ACHN (cell line): ENCODE data around the gene LRRN1.

Experiments
- DNase-seq: peaks from one replicate; pipeline ENCODE4 v3.0.0-alpha.2; 2015
- in situ Hi-C: cut with HindIII; loops from 2 replicates; pipeline ENCODE4 v1.10.0; 2017; ENCODE audit warnings: low sequenced_read_pairs, low pct_ligation_motif_present, low pct_unique_long_range_greater_than_20kb

LRRN1 gene

GRCh38 chr3:3799173-3800079 is at the start of gene LRRN1:
TSS of gene LRRN1 (plus strand) at chr3:3799431. CDS start at chr3:3844642, 45,211 bp downstream.
- in situ Hi-C loops, result no loop called here

DNA sequence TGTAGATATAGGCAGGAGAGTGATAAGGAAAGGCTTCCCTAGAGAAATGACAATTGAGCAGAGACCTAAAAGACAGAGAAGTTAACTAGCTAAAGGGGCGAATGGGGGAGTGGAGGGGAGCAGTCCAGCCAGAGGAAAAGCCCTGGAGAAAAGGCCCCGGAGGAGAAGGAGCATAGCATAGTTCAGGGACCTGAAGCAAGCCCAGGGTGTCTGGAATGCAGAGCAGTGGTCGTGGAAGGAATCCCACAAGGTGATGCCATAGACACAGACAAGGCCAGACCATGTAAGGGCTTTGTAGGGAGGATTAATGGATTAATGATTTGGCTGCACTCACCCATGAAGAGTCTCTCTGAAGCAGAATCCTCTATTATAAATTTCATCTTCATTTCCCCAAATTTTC is 45.8 kb upstream of the LRRN1 start:
- no peak for DNase-seq
- in situ Hi-C loops, result no loop called here

More at GRCh38 chr3:3799173-3800079, at the start of gene LRRN1:
- DNase-seq, result peak; percentile 2

- no peak for DNase-seq
- in situ Hi-C loops, result no loop called here
These were observed 33.6 kb upstream of the LRRN1 start for GRCh38 chr3:3765661-3766060.

- in situ Hi-C loops, result no loop called here
- DNase-seq, result no peak
These were observed 33.1 kb upstream of the LRRN1 start for GRCh38 chr3:3766140-3766539.

- no peak for DNase-seq
- in situ Hi-C loops, result no loop called here
These were observed 28.1 kb upstream of the LRRN1 start for GRCh38 chr3:3771094-3771493.

- in situ Hi-C loops, result no loop called here
- DNase-seq, result no peak
These were observed 27.7 kb upstream of the LRRN1 start for GRCh38 chr3:3771567-3771966.

DNA sequence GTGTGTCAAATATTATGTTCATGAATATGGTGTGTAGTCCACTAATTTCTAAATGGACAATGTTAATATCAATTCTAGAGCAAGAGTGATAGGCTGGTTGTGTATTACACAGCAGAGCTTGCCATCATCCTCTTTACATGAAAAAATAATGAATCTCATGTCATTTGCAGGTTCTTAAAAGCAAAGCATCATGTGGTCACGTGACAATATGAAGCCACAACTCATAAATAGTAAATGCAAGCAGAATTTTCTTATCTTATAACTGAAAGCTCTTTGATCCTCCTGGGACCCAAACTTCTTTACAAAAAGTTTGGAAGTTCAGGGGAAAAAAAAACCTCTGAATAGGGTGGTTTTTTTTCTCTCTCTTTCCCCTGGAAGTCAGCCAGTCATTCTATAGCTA is 26.9 kb upstream of the LRRN1 start:
- in situ Hi-C loops, result no loop called here
- DNase-seq, result no peak

- in situ Hi-C loops, result no loop called here
- no peak for DNase-seq
These were observed 26.3 kb upstream of the LRRN1 start for GRCh38 chr3:3772920-3773319.

DNA sequence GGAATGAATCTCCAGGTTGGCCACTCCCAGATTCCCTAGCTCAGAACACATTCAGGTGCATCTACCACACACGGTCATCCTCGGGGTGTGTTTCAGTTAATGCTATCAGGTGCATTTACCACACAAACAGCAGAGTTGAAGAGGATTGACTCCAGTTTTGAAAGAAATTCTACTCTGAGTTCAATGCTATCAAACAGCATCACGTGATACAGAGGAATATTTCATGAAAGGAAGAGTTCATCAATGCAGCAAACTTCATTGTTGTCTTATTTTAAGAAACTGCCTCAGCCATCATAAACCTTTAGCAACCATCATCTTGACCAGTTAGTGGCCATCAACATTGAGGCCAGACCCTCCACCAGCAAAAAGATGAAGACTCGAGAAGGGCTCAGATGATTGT is 22.6 kb upstream of the LRRN1 start:
- in situ Hi-C loops, result no loop called here
- DNase-seq, result no peak

- DNase-seq, result no peak
- in situ Hi-C loops, result no loop called here
These were observed 21.0 kb upstream of the LRRN1 start for GRCh38 chr3:3778216-3778615.

- in situ Hi-C loops, result no loop called here
- DNase-seq, result no peak
These were observed 20.5 kb upstream of the LRRN1 start for GRCh38 chr3:3778641-3779270.

DNA sequence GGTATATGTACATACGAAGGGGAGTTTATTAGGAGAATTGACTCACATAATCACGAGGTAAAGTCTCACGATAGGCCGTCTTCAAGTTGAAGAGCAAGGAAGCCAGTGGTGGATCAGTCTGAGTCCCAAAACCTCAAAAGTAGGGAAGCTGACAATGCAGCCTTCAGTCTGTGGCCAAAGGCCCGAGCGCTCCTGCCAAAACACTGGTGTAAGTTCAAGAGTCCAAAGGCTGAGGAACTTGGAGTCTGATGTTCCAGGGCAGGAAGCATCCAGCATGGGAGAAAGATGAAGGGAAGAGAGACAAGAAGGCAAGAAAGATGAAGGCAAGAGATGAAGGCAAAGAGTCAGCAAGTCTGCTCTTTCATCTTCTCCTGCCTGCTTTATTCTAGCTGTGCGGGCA is 16.8 kb upstream of the LRRN1 start:
- in situ Hi-C loops, result no loop called here
- no peak for DNase-seq

GRCh38 chr3:3783210-3783609 is 16.0 kb upstream of the LRRN1 start:
- no peak for DNase-seq
- in situ Hi-C loops, result no loop called here

GRCh38 chr3:3783696-3784095 is 15.5 kb upstream of the LRRN1 start:
- in situ Hi-C loops, result no loop called here
- DNase-seq, result no peak

DNA sequence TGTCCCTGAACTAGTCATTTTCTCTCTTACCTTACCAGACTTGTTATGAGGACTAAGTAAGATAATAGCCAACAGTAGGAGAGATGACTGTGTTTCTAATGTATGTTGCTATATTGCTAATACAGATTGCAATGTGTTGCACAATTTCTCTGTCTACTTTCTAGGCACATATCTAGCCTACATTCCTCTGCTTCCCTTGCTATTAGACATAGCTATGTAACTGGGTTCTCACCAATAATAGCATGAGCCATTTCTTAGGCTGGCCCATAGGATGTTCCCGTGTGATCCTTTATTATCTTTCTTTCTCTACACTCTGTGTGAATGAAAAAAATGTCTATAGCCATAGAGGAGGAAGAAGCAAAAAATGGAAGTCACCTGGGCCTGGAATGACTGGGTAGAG is 6.8 kb upstream of the LRRN1 start:
- in situ Hi-C loops, result no loop called here
- DNase-seq, result no peak

DNA sequence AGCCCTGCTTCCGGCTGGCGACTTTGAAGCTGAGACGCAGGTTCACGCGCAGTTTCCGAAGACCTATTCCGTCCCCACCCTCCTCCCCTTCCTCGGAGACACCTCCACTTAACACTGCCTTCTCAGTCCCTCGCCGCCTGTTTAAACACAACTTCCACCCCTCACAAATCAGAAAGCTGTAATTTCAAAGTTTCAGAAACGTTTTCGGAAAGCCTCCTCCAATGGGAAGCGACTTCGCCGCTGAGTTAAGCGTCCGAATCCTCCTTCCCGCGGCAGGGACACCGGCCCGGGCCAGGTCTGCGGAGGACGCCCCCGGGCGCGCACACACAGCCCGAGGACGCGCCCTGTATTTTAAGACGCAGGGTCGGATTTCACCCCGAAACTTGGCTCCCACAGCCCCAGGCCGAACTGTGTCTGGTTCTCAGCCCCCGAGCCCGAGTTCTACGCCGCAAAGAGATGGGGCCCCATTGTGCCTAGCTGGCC is 559 bp upstream of the LRRN1 start:
- no peak for DNase-seq
- in situ Hi-C loops, result no loop called here

DNA sequence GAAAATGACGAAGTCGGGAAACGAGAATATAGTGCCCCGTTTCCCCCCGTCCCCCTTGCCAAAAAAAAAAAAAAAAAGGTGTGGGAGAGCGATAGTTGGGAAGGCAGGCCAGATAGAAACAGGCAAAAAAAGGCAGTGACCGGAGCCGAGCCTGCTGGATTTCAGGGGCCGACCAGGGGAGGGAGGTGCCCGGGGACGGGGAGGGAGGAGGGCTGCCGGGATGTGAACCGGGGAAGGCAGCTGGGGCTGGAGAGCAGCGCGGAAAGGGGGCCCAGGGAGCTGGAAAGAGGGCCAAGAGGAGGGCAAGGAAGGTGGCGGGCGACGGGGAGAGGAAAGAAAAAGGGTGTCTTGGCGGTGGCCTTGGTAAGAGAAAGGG is 837 bp downstream of the LRRN1 start:
- in situ Hi-C loops, result no loop called here
- no peak for DNase-seq

DNA sequence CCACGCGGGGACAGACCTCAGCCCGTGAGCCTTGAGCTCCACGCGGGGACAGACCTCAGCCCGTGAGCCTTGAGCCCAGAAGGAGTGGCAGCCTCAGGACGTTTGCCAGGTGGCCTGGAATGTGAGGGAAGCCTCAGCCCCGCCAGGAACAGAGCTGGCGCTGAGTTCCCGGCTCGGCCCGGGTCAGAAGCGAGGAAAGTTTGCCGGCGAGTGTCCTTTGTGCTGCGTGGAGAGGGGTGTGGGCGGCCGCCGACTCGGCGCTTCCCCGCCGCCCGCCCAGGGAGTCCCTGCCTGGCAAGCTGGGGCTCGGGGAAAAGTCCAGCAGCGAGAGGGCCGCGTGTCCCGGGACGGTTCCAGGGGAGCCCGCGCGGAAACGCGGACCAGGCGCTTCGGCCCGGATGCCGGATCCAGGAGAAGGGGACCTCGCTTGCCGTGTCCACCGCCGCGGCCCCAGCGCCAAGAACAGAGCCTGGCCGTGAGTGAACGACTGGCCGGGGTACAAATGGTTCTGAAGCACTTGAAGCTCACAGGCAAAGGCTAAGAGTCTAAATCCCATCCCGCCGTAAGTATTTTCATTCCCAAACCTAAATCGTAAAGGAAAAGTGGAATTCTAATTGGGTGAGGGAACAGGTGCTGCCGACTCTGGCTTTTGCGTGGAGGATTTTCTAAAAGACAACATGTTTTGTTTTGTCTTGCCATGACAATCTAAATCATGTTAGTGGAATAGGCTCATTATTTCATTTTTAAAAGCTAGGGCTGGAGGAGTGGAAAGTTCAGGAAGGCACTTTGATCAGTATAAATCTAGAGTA is 1.7 kb downstream of the LRRN1 start:
- no peak for DNase-seq
- in situ Hi-C loops, result no loop called here

GRCh38 chr3:3801494-3801841 is 2.2 kb downstream of the LRRN1 start:
- DNase-seq, result no peak
- in situ Hi-C loops, result no loop called here
